SH-SY5Y (cell line): ENCODE results near the gene PDE9A.

Source experiments
- GATA2 ChIP-seq: IDR thresholded peaks from 2 replicates; pipeline ENCODE4 v1.6.1; 2011; ENCODE audit warnings: mild to moderate bottlenecking, low read depth, low read length
- GATA3 ChIP-seq: IDR thresholded peaks from 2 replicates; pipeline ENCODE4 v1.6.1; 2011; ENCODE audit warnings: low read depth, mild to moderate bottlenecking, low read length, moderate library complexity

DNA sequence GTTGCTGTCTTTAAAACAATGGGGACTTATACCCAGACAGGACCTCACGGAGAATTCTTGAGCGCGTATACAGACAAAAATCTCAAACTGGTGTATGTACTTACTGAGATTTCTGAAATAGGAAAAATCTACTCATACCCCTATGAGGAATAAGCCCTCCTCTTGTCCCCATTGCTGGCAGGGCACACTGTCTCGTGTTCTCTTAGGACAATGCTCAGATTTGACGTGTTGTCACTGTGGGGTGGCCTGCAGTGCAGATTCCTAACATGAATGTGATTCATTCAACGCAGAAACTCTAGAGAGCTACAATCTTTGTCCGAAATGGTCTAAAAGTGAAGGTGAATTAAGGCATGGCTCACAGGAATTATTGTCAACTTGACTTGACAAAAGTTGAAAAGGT lies 31.1 kb upstream of the PDE9A start:
- TF ChIP-seq GATA2, result no peak
- no peak for TF ChIP-seq GATA3
